ENCODE results near the gene POPDC3. TPM values are rescaled to one million over a fixed set of nuclear protein-coding genes. Genes with fewer than 3 reads are reported as not detected.

The POPDC3 gene
- total RNA-seq, 4 donors from 2014 or later, result not detected

- H3K27ac ChIP-seq, result no peak overlapping the region
- TF ChIP-seq, protein P1, sequence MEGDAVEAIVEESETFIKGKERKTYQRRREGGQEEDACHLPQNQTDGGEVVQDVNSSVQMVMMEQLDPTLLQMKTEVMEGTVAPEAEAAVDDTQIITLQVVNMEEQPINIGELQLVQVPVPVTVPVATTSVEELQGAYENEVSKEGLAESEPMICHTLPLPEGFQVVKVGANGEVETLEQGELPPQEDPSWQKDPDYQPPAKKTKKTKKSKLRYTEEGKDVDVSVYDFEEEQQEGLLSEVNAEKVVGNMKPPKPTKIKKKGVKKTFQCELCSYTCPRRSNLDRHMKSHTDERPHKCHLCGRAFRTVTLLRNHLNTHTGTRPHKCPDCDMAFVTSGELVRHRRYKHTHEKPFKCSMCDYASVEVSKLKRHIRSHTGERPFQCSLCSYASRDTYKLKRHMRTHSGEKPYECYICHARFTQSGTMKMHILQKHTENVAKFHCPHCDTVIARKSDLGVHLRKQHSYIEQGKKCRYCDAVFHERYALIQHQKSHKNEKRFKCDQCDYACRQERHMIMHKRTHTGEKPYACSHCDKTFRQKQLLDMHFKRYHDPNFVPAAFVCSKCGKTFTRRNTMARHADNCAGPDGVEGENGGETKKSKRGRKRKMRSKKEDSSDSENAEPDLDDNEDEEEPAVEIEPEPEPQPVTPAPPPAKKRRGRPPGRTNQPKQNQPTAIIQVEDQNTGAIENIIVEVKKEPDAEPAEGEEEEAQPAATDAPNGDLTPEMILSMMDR (IDR thresholded peaks at IDR 0.05), result no peak
- TF ChIP-seq POLR2A (IDR thresholded peaks at IDR 0.05), result no peak
- H3K4me1 ChIP-seq, result no peaks in the 10 kb centered on the region
- no peak for DNase-seq
- H3K27me3 ChIP-seq, result no peaks in the 10 kb centered on the region
- H3K9me3 ChIP-seq, result no peaks in the 10 kb centered on the region
- H3K4me3 ChIP-seq, result no peak overlapping the region
- no peaks in the 10 kb centered on the region for H3K36me3 ChIP-seq
Observed at GRCh38 chr6:105111871-105112270, 67.9 kb downstream of the POPDC3 start.

GRCh38 chr6:105111105-105111504, 68.7 kb downstream of the POPDC3 start:
- no peak overlapping the region for H3K4me3 ChIP-seq
- H3K27me3 ChIP-seq, result no peaks in the 10 kb centered on the region
- DNase-seq, result no peak
- no peak for TF ChIP-seq POLR2A (IDR thresholded peaks at IDR 0.05)
- TF ChIP-seq, protein P1 (IDR thresholded peaks at IDR 0.05), result no peak
- H3K4me1 ChIP-seq, result no peaks in the 10 kb centered on the region
- no peak overlapping the region for H3K27ac ChIP-seq
- H3K9me3 ChIP-seq, result no peaks in the 10 kb centered on the region
- no peaks in the 10 kb centered on the region for H3K36me3 ChIP-seq

- Histone ChIP-seq H3K4me1 (no peaks in the 10 kb centered on the region), H3K27ac (no peak overlapping the region), H3K9me3 (no peaks in the 10 kb centered on the region), H3K4me3 (no peak overlapping the region), H3K27me3 (no peaks in the 10 kb centered on the region), H3K36me3 (no peaks in the 10 kb centered on the region)
- TF ChIP-seq, protein P1 (IDR thresholded peaks at IDR 0.05), result no peak
- no peak for TF ChIP-seq POLR2A (IDR thresholded peaks at IDR 0.05)
- DNase-seq, result no peak
Observed at GRCh38 chr6:105109955-105110895, 69.6 kb downstream of the POPDC3 start.

- Histone ChIP-seq H3K4me3 (no peak overlapping the region), H3K27me3 (no peaks in the 10 kb centered on the region), H3K9me3 (no peaks in the 10 kb centered on the region), H3K36me3 (no peaks in the 10 kb centered on the region), H3K4me1 (no peaks in the 10 kb centered on the region), H3K27ac (no peak overlapping the region)
- DNase-seq, result no peak
- TF ChIP-seq POLR2A (IDR thresholded peaks at IDR 0.05), result no peak
- TF ChIP-seq, protein P1 (IDR thresholded peaks at IDR 0.05), result no peak
Observed at GRCh38 chr6:105108631-105109262, 71.1 kb downstream of the POPDC3 start.

Other genes with a start within 250 kb of the POPDC3 start
- not detected for gene LIN28B, start 222.9 kb downstream of the POPDC3 start, total RNA-seq
- gene PREP, start 223.1 kb upstream of the POPDC3 start, total RNA-seq, result 10 to 100 TPM; 47.0 to 69.6 (median 54.8) TPM